Measurements from ENCODE around the gene SLC15A4.
"Not testable (repeated sequence)": the region's sequence is repeated elsewhere in the genome, so short reads cannot be mapped to it uniquely, and the experiment has no call there.

SLC15A4 gene

DNA sequence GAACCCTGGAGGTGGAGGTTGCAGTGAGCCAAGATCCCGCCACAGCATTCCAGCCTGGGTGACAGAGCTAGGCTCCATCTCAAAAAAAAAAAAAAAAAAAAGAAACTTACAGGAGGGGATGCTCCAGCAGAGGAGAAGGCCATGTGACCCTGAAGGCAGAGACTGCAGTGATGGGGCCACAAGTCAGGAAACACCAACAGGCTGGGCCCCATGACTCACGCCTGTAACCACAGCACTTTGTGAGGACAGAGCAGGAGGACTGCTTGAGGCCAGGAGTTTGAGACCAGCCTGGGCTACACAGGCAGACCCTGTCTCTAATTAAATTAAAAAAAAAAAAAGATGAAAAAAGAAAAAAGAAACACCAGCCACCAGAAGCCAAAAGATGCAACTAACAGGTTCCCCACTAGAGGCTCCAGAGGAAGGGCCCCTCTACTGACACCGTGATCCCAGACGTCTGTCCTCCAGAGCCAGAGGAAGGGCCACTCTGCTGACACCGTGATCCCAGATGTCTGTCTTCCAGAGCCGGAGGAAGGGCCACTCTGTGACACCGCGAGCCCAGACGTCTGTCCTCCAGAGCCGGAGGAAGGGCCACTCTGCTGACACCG, 20.4 kb upstream of the SLC15A4 start:
- no peak for DNase-seq (ENCODE audit: low spot score)

GRCh38 chr12:128843538-128843937, 19.8 kb upstream of the SLC15A4 start:
- DNase-seq (ENCODE audit: low spot score): no peak

- no peak for DNase-seq (ENCODE audit: low spot score)
Measured at GRCh38 chr12:128842579-128842978, 18.8 kb upstream of the SLC15A4 start.

DNA sequence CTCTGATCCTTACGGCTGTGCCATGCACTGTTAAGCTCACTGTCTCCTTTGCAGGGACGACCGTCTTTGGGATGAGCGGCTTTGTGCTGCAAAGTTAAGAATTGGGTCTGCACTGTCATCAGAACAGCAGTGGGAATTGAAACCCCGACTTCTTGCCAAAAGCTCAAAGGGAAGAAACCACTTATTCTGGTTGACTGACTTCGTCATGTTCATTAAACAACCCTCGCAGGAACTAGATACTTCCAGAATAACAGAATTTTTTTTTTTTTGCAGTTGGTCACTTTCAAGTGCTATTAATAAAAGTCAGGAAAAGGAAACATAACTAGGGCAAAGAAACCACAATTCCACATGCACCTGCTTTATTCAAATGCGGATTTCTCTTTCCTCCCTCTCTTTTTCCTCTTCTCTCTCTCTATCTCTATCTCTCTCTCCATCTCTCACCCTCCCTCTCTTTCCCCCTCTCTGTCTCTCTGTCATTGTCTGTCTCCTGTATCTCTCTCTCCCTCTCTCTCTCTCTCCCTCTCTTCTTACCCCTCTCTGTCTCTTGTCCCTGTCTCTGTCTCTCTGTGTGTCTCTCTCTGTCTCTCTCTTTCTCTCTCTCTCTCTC, 17.2 kb upstream of the SLC15A4 start:
- DNase-seq (ENCODE audit: low spot score): no peak

DNA sequence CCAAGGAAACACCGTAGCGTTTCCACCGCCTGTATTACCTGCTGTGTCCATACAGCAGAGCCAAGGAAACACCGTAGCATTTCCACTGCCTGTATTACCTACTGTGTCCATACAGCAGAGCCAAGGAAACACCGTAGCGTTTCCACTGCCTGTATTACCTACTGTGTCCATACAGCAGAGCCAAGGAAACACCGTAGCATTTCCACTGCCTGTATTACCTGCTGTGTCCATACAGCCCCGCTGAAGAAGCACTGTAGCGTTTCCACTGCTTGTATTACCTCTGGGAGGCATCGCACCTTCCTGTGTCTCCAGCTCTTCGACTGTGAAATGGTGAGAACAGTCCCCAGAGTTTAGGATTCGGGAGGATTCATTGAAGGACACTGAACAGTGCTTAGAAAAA, 16.1 kb upstream of the SLC15A4 start:
- not testable (repeated sequence) for DNase-seq (ENCODE audit: low spot score)

- DNase-seq (ENCODE audit: low spot score): no peak
Measured at GRCh38 chr12:128833418-128833817, 9.7 kb upstream of the SLC15A4 start.

DNA sequence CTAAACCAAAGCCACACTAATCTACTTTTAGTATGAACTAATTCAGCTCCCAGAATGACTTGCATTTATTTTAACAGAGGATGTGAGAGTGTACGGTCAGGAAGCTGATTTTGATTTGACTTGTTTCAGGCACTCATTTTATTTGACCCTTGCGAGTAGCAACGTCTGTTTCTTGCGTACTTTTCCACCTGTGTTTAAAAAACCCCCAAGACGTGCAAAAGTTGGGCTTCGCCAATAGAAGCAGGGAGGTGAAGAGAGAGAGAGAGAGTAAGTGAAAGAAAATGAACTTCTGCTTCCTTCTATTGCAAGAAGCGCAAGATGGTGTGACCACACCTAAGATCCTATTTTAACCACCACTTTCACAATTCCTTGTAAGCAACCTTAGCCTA, 6.7 kb upstream of the SLC15A4 start:
- no peak for DNase-seq (ENCODE audit: low spot score)

- no peak for DNase-seq (ENCODE audit: low spot score)
Measured at GRCh38 chr12:128829861-128830504, 6.2 kb upstream of the SLC15A4 start.

GRCh38 chr12:128827724-128828123, 4.0 kb upstream of the SLC15A4 start:
- no peak for DNase-seq (ENCODE audit: low spot score)

- DNase-seq (ENCODE audit: low spot score): no peak
Measured at GRCh38 chr12:128825835-128826234, 2.1 kb upstream of the SLC15A4 start.

DNA sequence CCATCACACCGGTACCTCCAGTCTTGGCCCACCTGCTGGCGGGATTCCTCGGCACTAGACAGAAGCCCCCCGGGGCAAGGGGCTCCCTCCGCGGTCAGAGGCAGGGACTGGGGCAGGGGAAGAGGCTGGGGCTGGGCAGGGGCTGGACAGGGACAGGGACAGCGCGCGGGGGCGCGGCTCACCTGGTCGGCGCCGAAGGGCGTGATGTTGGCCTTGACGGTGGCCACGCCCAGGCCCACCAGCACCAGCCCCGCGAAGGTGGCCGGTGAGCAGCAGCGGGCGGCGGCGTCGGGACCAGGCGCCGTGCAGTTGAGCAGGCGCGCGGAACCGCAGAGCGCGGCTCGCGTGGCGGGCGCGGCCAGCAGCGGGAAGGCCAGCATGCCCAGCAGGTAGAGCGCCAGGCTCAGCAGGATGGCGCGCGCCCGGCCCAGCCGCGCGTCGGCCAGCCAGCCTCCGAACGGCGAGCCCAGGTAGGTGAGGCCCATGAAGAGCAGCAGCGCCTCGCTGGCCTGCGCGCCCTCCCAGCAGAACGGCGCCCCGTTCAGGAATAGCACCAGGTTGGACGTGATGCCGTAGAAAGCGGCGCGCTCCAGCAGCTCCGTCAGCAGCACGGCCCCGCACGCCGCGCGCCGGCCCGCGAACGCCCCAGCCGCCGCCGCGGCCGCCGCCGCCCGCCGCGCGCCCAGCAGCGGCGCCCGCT, 392 bp downstream of the SLC15A4 start:
- no peak for DNase-seq (ENCODE audit: low spot score)

GRCh38 chr12:128820723-128821432, 2.9 kb downstream of the SLC15A4 start:
- no peak for DNase-seq (ENCODE audit: low spot score)

GRCh38 chr12:128820253-128820652, 3.5 kb downstream of the SLC15A4 start:
- DNase-seq (ENCODE audit: low spot score): no peak

- DNase-seq (ENCODE audit: low spot score): no peak
Measured at GRCh38 chr12:128819293-128820144, 4.2 kb downstream of the SLC15A4 start.

DNA sequence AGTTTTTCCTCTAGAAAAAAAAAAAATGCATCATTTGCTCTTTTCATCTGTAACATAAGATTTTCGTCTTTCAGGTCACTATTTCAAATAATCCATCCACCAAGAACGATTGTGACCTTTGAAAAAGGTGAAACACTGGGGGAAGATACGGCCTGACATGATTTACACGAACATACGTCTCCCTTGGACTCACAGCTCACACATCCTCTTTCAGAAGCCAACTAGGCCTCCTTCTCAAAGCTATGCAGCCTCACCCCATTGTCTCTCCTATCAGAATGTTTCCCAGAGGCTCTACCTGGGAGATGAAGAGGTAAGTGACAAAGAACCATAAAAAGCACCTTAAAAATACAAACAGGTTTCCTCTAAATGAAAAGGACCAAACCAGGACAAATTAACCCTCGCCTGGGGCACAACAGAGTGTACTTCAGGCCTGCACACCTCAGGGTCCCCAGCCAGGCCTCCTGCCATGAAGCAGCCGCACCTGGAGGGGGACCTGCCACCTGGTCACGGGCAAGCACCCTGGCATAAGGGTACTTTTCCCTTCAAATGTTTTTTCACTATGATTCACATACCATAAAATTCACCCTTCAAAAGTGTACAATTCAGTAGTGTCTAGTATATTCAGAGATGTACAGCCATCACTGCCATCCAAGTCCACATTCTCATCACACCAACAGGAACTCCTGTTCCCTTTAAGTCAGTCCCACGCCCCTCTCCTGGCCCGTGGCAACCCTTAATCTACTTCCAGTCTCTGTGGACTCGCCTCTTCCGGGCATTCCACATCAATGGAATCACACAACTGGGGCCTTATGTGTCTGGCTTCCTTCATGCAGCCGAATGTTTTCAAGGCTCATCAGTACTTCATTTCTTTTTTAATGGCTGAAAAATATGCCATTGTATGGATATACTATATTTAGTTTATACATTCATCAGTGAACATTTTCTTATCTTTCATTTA, 5.4 kb downstream of the SLC15A4 start:
- DNase-seq (ENCODE audit: low spot score): peak; percentile 65

DNA sequence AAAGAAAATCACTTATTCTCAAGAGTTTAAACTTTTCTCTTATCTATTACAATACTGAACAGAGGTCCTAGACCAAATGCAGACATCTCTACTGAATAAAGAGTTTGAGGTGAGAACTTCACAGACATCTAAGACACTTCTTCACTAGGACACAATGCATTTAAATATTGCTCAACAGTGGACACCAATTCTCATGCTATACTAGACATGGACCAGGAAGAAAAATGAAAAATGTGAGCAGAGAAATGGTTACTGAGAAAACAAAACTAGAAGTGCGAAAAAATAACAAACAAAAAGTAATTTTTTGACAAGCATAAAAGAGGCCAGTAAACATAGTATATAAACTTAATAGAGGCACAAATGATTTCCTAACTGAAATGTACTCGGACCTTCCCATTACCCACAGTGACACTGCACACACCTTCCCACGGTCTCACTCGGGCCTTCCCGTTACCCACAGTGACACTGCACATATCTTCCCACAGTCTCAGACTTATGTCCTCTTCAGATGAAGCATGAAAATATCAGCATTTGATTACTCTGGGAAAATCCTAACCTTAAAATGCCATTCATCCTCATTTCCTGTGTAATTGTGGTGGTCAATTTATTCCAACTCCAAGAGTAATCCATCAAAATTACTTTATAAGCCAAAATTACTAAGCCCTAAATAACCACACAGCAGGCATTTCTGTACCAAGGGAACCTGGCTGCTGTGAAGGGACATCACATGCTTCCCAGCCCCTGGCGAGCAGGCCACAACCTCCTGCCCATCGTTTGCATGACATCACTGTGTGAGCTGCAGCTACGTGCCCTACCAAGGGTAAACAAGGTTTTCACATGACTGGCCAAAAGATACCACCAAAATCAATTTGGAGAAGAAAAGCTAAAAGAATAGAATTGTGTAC, 6.4 kb downstream of the SLC15A4 start:
- peak; percentile 56 for DNase-seq (ENCODE audit: low spot score)

DNA sequence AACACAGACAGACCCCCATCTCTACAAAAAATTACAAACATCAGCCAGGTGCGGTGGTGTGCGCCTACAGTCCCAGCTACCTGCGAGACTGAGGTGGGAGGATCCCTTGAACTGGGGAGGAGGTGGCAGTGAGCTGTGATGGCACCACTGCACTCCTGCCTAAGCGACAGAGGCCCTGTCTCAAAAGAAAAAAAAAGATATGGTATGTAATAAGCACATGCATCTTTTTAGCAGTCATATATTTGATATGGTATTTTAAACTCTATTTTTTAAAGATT, 7.2 kb downstream of the SLC15A4 start:
- DNase-seq (ENCODE audit: low spot score): no peak

DNA sequence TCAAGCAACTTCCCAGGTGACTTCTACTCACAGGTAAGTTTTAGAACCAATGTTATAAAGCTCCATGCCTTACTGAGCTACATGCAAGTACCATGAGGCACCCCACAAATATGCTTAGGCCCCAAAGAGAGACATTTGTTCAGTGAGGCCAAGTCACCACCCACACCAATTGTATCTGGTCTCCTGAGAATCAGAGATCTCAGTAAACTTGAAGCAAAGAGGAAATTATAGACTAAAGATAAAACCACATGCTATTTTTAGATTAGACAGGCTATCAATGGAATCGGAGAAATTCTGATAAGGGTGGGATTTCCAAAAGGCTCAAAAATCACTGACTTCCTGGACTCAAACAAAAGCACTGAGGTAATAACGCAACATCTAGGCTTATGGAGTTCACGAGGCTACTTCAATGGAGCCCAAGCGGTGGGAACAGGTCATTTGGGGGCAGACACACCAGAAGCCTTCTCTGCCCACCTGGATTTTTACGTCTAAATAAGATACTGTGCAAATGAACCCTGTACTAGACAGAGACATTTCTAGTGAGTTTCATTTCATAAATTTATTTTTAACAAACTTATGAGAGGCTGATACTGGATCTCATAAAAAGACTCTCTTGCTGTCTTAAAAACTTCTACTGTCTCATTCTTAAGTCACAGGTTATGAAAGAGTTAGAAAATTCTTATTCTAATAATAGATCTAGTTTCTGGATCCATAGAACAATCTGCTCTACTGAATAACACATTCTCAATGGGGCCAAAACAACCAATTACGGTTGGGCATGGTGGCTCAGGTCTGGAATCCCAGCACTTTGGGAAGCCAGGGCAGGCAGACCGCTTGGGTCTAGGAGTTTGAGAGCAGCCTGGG, 7.7 kb downstream of the SLC15A4 start:
- DNase-seq (ENCODE audit: low spot score): no peak

All from AG08395 (cell line).